SU-DHL-6 (cell line): Measurements from ENCODE around the gene PROX1.

Source experiments
- H2AFZ ChIP-seq: fragments of 200-600 bp; sonication (generic); 2 replicates; pipeline ENCODE4 v1.6.1; 2014; ENCODE audit warnings: low read depth, mild to moderate bottlenecking, moderate library complexity, mixed read lengths, antibody characterized with exemption, low read length; ENCODE audit not compliant: severe bottlenecking
- H3F3A ChIP-seq: fragments of 200-600 bp; shearing (Covaris generic); 2 replicates; pipeline ENCODE4 v1.6.0; 2016; ENCODE audit warnings: antibody characterized with exemption, mild to moderate bottlenecking; ENCODE audit not compliant: insufficient read depth
- H3K27ac ChIP-seq: fragments of 200-600 bp; sonication (generic); 2 replicates; pipeline ENCODE4 v1.5.1; 2016; ENCODE audit warnings: low read depth, mild to moderate bottlenecking, low read length, moderate library complexity, mixed read lengths
- H3K27me3 ChIP-seq: fragments of 200-600 bp; sonication (generic), shearing (Covaris generic); 2 replicates; pipeline ENCODE4 v1.6.0; 2014; ENCODE audit warnings: mild to moderate bottlenecking, low read length
- H3K36me3 ChIP-seq: fragments of 200-600 bp; sonication (generic); 2 replicates; pipeline ENCODE4 v1.6.1; 2014; ENCODE audit warnings: mild to moderate bottlenecking, low read length, mixed read lengths
- H3K4me2 ChIP-seq: fragments of 300-600, 200-600 bp; shearing (Covaris generic), sonication (generic); 2 replicates; pipeline ENCODE4 v1.6.0; 2014; ENCODE audit warnings: low read length, low read depth, mild to moderate bottlenecking; ENCODE audit not compliant: poor library complexity, severe bottlenecking
- H3K4me3 ChIP-seq: fragments of 200-600 bp; sonication (generic); 2 replicates; pipeline ENCODE4 v1.5.1; 2014; ENCODE audit warnings: antibody characterized with exemption, low read length, mild to moderate bottlenecking, mixed read lengths; ENCODE audit not compliant: insufficient read depth, poor library complexity, severe bottlenecking
- H3K79me2 ChIP-seq: fragments of 200-600 bp; sonication (generic); 2 replicates; pipeline ENCODE4 v1.6.1; 2014; ENCODE audit warnings: mild to moderate bottlenecking, low read length, moderate library complexity; ENCODE audit not compliant: insufficient read depth
- H3K9ac ChIP-seq: fragments of 200-600 bp; sonication (generic); 2 replicates; pipeline ENCODE4 v1.7.0; 2014; ENCODE audit warnings: mild to moderate bottlenecking, low read length
- H3K9me2 ChIP-seq: fragments of 200-600 bp; sonication (generic); replicated peaks from 2 replicates; pipeline ENCODE4 v1.6.1; 2014; ENCODE audit warnings: low read length; ENCODE audit not compliant: insufficient read depth
- H3K9me3 ChIP-seq: fragments of 200-600 bp; sonication (generic); 2 replicates; pipeline ENCODE4 v1.6.1; 2014; ENCODE audit warnings: low read length, mixed read lengths; ENCODE audit not compliant: insufficient read depth
- H4K20me1 ChIP-seq: fragments of 200-600 bp; sonication (generic); 2 replicates; pipeline ENCODE4 v1.6.1; 2014; ENCODE audit warnings: low read depth, mild to moderate bottlenecking, antibody characterized with exemption, low read length, moderate library complexity, mixed read lengths
- EZH2phosphoT487 ChIP-seq: fragments of 200-600 bp; sonication (generic), shearing (Covaris generic); conservative IDR thresholded peaks from 2 replicates; pipeline ENCODE4 v1.6.1; 2018; ENCODE audit warnings: mild to moderate bottlenecking, antibody characterized with exemption, low read length, moderate library complexity, mixed read lengths
- TF ChIP-seq, protein P1 (sequence below): fragments of 200-600 bp; sonication (generic); IDR thresholded peaks from one replicate; pipeline ENCODE4 v1.5.1; 2017; ENCODE audit warnings: antibody characterized with exemption, mild to moderate bottlenecking, low read length, moderate library complexity; ENCODE audit not compliant: insufficient read depth, poor library complexity, severe bottlenecking

Gene PROX1

DNA sequence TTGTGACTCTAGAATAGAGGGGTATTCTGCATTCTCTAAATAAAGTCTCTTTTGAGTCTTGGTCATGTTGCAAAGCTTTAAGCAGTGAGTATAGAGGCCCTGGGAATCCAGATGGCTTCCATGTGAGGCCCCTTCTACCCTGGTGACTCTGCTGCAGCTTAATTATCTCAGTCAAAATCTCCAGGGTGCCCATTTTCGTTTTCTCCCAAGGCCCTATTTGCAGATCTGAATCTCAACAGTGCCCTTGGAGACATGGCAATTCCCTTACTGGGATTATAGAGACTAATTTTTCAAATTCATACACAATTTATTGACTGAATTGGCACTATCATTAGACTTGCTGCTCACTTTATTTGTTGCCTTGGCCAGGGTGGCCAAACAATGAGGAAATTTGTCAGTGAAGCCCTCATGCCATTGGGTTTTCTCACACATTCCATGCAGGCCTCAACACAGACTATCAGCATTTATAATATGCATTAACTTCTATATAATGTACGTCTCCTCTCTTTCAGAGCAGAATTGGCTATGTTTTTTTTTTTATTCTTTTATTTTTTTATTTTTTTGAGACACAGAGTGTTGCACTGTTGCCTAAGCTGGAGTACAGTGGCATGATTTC lies 35.1 kb downstream of the PROX1 start:
- TF ChIP-seq EZH2phosphoT487 = no peak
- TF ChIP-seq, protein P1, sequence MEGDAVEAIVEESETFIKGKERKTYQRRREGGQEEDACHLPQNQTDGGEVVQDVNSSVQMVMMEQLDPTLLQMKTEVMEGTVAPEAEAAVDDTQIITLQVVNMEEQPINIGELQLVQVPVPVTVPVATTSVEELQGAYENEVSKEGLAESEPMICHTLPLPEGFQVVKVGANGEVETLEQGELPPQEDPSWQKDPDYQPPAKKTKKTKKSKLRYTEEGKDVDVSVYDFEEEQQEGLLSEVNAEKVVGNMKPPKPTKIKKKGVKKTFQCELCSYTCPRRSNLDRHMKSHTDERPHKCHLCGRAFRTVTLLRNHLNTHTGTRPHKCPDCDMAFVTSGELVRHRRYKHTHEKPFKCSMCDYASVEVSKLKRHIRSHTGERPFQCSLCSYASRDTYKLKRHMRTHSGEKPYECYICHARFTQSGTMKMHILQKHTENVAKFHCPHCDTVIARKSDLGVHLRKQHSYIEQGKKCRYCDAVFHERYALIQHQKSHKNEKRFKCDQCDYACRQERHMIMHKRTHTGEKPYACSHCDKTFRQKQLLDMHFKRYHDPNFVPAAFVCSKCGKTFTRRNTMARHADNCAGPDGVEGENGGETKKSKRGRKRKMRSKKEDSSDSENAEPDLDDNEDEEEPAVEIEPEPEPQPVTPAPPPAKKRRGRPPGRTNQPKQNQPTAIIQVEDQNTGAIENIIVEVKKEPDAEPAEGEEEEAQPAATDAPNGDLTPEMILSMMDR = no peak

DNA sequence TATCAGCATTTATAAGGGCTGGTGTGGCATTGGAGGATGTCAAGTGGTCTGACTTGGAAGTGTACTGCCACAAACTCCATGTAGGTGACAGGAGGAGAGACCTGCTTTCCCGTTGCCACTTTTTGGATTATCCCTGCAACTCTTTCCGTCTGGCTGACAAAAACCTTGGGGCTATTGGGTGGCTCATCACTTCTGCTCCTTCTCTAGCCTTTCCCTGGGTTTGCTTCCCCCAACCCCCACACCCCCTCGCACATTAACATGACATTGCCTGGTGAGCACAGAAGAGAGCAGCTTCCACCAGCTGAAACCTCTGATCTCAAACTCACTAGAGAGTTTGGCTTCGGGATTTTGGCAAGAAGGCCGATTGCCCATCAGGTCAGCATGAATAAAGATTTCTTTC lies 39.2 kb downstream of the PROX1 start:
- Histone ChIP-seq H3K27me3 (no peaks in the 10 kb centered on the region), H3K79me2 (no peaks in the 10 kb centered on the region), H3K9ac (no peak overlapping the region), H3F3A (no peaks in the 10 kb centered on the region), H3K9me3 (no peaks in the 10 kb centered on the region), H3K36me3 (no peaks in the 10 kb centered on the region), H3K27ac (no peak overlapping the region), H4K20me1 (no peaks in the 10 kb centered on the region), H2AFZ (no peak overlapping the region), H3K9me2 (no peaks in the 10 kb centered on the region), H3K4me3 (no peak overlapping the region), H3K4me2 (no peak overlapping the region)
- TF ChIP-seq, protein P1 = no peak
- TF ChIP-seq EZH2phosphoT487 = no peak

More for the DNA sequence above, 35.1 kb downstream of the PROX1 start:
- no peaks in the 10 kb centered on the region for H3K36me3 ChIP-seq
- H3F3A ChIP-seq = no peaks in the 10 kb centered on the region
- H3K79me2 ChIP-seq = no peaks in the 10 kb centered on the region
- H3K9me2 ChIP-seq = no peaks in the 10 kb centered on the region
- no peak overlapping the region for H3K9ac ChIP-seq
- H3K27me3 ChIP-seq = no peaks in the 10 kb centered on the region
- H2AFZ ChIP-seq = no peak overlapping the region
- H4K20me1 ChIP-seq = no peaks in the 10 kb centered on the region
- H3K4me3 ChIP-seq = no peak overlapping the region
- no peak overlapping the region for H3K4me2 ChIP-seq
- no peak overlapping the region for H3K27ac ChIP-seq
- no peaks in the 10 kb centered on the region for H3K9me3 ChIP-seq

DNA sequence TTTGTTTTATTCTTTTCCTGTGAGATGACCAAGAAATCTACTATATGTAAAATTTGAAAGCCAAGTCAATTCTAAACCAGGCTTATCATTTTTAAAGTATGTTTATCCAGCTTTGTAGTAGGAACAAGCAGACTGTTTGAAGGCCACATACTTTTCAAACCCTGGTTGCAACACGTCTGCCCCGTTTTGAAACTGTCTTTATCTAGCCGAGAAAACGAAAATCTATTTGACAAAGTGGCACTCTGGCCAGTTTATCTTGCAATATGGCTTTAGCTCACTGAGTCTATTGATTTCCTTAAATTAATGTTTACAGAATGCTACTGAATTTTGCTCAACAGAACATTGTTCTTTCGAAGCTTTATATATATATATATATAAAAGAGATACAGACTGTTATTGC lies 39.7 kb downstream of the PROX1 start:
- H3K36me3 ChIP-seq = no peaks in the 10 kb centered on the region

More for the DNA sequence above, 39.7 kb downstream of the PROX1 start:
- no peaks in the 10 kb centered on the region for H3K27me3 ChIP-seq
- no peaks in the 10 kb centered on the region for H4K20me1 ChIP-seq
- H3K9ac ChIP-seq = no peak overlapping the region
- no peaks in the 10 kb centered on the region for H3K79me2 ChIP-seq
- no peak overlapping the region for H3K4me3 ChIP-seq
- no peak overlapping the region for H3K4me2 ChIP-seq
- no peak for TF ChIP-seq EZH2phosphoT487
- TF ChIP-seq, protein P1 = no peak
- no peaks in the 10 kb centered on the region for H3F3A ChIP-seq
- H3K9me2 ChIP-seq = no peaks in the 10 kb centered on the region
- H3K27ac ChIP-seq = no peak overlapping the region
- H2AFZ ChIP-seq = no peak overlapping the region
- H3K9me3 ChIP-seq = no peaks in the 10 kb centered on the region
